ENCODE results near the gene ZNF77.

GRCh38 chr19:2984215-2984528 is 39.4 kb upstream of the ZNF77 start:
- TF ChIP-seq ZNF121 (tag by site-specific recombination; IDR thresholded peaks at IDR 0.05) (no peak), CTCF (tag by site-specific recombination; IDR thresholded peaks at IDR 0.05) (no peak), MEIS1 (CRISPR knock-in tag; IDR thresholded peaks at IDR 0.05; ENCODE audit: borderline replicate concordance) (no peak), RBAK (tag by site-specific recombination; IDR thresholded peaks at IDR 0.05) (no peak), ZNF792 (tag by site-specific recombination; IDR thresholded peaks at IDR 0.05) (no peak), SCRT1 (tag by site-specific recombination; IDR thresholded peaks at IDR 0.05; ENCODE audit: borderline replicate concordance) (no peak), TCF7L2 (IDR thresholded peaks at IDR 0.05; ENCODE audit: borderline replicate concordance, low read depth, low read length) (no peak), ZNF391 (tag by site-specific recombination; IDR thresholded peaks at IDR 0.05; ENCODE audit: borderline replicate concordance, low read depth) (no peak), ZNF785 (tag by site-specific recombination; IDR thresholded peaks at IDR 0.05) (no peak), MYNN (tag by site-specific recombination; IDR thresholded peaks at IDR 0.05; ENCODE audit: borderline replicate concordance) (no peak), ZNF169 (tag by site-specific recombination; IDR thresholded peaks at IDR 0.05) (no peak)
- TF ChIP-seq, protein P1, sequence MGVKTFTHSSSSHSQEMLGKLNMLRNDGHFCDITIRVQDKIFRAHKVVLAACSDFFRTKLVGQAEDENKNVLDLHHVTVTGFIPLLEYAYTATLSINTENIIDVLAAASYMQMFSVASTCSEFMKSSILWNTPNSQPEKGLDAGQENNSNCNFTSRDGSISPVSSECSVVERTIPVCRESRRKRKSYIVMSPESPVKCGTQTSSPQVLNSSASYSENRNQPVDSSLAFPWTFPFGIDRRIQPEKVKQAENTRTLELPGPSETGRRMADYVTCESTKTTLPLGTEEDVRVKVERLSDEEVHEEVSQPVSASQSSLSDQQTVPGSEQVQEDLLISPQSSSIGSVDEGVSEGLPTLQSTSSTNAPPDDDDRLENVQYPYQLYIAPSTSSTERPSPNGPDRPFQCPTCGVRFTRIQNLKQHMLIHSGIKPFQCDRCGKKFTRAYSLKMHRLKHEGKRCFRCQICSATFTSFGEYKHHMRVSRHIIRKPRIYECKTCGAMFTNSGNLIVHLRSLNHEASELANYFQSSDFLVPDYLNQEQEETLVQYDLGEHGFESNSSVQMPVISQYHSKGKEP (tag by site-specific recombination; IDR thresholded peaks at IDR 0.05) = no peak
- TF ChIP-seq, protein P2, sequence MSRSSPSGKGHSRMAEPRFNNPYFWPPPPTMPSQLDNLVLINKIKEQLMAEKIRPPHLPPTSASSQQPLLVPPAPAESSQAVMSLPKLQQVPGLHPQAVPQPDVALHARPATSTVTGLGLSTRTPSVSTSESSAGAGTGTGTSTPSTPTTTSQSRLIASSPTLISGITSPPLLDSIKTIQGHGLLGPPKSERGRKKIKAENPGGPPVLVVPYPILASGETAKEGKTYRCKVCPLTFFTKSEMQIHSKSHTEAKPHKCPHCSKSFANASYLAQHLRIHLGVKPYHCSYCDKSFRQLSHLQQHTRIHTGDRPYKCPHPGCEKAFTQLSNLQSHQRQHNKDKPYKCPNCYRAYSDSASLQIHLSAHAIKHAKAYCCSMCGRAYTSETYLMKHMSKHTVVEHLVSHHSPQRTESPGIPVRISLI (tag by site-specific recombination; IDR thresholded peaks at IDR 0.05) = no peak

All from HEK293 (cell line).